GM12892 (cell line): ENCODE data around the gene GIGYF1.

Experiments used
- DNase-seq: peaks from one replicate; pipeline ENCODE4 v3.0.0; 2011; ENCODE audit not compliant: insufficient read length
- FAIRE-seq: peaks from 2 replicates; lab custom pipeline; 2011; peaks lifted over from hg19 to GRCh38; lab: Jason Lieb, UNC
- POLR2A ChIP-seq: IDR thresholded peaks from 2 replicates; pipeline ENCODE4 v1.6.1; 2011; ENCODE audit warnings: low read depth, low read length, control low read depth
- POLR2AphosphoS5 ChIP-seq: IDR thresholded peaks from 2 replicates; pipeline ENCODE4 v1.6.1; 2011; ENCODE audit warnings: low read depth, low read length, control low read depth
- TAF1 ChIP-seq: IDR thresholded peaks from 2 replicates; pipeline ENCODE4 v1.6.1; 2011; ENCODE audit warnings: low read depth, mild to moderate bottlenecking, control low read depth, low read length, borderline replicate concordance

The GIGYF1 gene

DNA sequence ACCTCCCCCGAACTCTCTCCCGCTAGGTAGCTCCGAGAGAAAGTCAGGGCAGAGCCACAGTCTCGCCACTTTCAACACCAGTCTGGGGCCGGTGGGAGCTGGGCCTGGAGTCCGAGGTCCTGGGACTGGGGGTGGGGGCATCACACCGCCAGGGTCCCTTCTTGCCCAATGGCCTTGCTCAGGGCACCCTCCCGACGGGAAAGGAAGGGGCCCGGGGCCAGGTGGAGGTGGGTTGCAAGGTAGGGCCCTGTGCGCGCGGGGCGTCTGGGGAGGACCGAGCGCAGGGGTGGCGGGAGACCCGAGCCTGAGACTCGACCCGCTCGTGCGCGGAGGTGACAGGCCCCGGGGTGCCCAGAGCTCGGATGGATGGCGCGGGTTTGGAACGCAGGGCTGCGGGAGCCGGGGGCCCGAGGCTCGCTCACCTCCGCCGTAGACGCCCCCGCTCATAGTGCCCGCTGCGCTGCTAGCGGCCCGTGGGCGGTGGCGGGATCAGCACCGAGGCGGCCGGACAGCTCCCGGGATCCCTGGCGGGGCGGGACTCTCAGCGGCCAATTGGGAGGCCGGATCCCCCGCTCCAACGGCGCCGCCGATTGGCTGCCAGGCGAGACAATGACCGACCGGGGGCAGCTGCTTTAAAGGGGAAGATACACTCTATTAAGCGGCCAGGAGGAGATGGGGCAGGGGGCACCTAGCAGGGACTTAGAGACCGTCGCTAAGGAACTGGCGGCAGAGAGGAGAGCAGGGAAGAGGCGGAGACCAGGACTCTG lies 38.0 kb downstream of the GIGYF1 start, which contains the start of gene ACTL6B:
Gene ACTL6B (minus strand): TSS at position 541 of the 767 bp plus-strand sequence. CDS start 94 bp downstream, at position 447.
- DNase-seq (no peak), FAIRE-seq (no peak)
- TF ChIP-seq POLR2AphosphoS5 (no peak), POLR2A (no peak), TAF1 (no peak)

- DNase-seq, result no peak
- TF ChIP-seq POLR2A (no peak), TAF1 (no peak), POLR2AphosphoS5 (no peak)
- FAIRE-seq, result no peak
These were observed 38.9 kb downstream of the GIGYF1 start for GRCh38 chr7:100654908-100655831.

DNA sequence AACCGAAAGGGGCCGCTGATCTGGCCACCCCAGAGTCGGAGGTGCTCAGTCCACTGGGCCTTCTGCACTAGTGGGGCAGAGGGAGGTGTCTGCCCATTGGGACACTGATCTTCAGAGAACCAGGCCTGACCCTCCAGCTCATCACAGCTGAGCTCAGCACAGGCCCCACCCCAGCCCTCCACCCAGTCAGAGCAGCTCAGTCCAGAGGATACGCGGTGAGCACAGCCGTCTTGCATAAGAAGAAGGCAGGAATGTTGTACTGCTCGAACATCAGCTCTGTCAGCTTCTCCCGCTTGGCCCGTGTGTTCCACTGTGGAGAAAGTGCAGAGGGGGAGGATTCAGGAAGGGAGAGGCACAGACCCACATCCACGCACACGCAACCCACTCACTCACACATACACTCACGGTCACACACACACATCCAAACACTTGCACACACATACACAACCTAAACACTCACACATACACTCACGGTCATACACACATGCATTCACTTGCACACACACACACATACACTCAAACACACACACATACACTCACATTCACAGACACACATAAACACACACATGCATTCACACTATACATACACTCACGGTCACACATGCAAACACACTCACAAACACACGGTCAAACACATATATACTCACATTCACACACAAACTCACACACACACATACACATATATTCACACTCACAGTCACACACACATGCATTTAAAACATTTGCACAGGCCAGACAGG lies 44.1 kb downstream of the GIGYF1 start:
- FAIRE-seq (no peak), DNase-seq (no peak)
- TF ChIP-seq POLR2A, result no peak
- TF ChIP-seq POLR2AphosphoS5, result no peak
- no peak for TF ChIP-seq TAF1

DNA sequence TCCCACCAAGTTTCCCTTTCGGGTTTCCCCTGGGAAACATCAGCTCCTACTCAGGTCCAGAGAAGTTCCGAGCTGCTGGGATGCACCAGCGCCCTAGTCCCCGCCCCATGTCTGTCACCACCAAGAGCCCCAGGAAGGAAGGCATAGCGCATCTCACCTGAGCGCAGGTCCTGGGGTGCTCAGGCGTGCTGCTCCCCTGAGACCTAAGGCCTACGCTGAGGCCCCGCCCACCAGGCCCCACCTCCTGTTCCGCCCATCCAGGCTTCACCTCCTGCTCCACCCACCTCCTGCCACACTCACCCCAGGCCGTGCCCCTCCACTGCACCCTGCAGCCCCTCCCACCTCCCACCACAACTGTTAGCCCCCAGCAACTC lies 51.5 kb downstream of the GIGYF1 start:
- DNase-seq (peak; percentile 86), FAIRE-seq (peak; percentile 73)
- TF ChIP-seq POLR2AphosphoS5 (no peak), TAF1 (no peak), POLR2A (no peak)

- TF ChIP-seq POLR2A (no peak), TAF1 (no peak), POLR2AphosphoS5 (no peak)
- DNase-seq, result no peak
- no peak for FAIRE-seq
These were observed 52.1 kb downstream of the GIGYF1 start for GRCh38 chr7:100641860-100642533.

GRCh38 chr7:100641463-100641859 lies 52.6 kb downstream of the GIGYF1 start, which contains the start of gene TFR2:
Gene TFR2 (minus strand): TSS chr7:100641552. CDS start chr7:100641509, 43 bp downstream.
- no peak for TF ChIP-seq POLR2A
- TF ChIP-seq POLR2AphosphoS5, result no peak
- DNase-seq (no peak), FAIRE-seq (no peak)

- FAIRE-seq (no peak), DNase-seq (no peak)
- no peak for TF ChIP-seq TAF1
- TF ChIP-seq POLR2AphosphoS5, result no peak
- no peak for TF ChIP-seq POLR2A
These were observed 53.3 kb downstream of the GIGYF1 start for GRCh38 chr7:100640517-100641440.

DNA sequence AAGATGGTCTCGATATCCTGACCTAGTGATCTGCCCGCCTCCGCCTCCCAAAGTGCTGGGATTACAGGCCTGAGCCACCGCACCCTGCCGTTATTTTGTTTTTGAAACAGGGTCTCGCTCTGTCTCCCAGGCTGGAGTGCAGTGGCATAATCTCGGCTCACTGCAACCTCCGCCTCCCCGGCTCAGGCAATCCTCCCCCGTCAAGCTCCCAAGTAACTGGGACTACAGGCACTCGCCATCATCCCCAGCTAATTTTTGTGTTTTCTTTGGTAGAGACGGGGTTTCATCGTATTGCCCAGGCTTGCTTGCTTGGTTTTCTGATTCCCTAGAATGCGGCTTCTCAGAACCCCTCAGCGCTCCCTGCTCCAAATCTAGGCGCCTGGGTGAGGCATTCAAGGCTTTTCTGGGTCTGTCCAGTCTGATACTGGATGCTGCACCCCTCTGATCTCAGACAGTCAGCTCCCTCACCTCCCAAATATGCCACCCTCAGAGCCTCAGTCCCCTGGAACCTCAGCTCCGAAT lies 54.0 kb downstream of the GIGYF1 start:
- no peak for DNase-seq
- no peak for FAIRE-seq
- TF ChIP-seq POLR2A (no peak), POLR2AphosphoS5 (no peak), TAF1 (no peak)

DNA sequence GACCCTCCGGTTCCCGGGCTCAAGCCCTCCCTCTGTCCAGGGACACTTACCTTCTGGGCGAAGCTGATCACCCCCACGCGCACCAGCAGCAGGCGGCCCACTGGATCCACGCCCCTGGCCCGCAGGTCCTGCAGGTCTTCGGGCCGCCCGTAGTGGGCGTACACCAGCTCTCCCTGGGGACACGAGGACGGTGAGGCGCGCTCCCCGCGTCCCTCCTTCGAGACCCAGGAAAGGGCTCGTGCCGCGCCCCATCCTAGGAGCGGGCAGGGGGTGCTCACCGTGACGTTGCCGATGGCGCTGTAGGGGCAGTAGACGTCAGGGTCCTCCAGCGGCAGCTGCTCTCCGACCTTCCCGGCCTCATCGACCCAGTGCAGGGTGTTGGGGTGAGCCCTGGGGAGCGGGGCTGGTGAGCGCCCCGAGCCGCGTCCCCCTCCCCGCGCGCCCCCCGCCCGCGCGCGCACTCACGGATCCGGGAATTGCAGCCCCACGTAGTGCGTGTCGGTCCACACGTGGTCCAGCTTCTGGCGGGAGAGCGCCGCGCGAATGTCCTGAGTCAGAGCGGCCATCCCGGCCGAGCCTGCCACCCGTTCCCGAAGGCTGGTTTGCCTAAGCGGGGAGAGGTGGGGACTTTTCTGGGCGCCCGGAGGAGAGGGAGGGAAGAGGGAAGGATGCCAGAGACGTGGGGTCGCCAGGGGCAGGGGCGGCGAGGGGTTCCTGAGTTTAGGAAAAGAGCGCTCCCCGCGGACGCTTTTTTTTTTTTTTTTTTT lies 60.9 kb downstream of the GIGYF1 start:
- DNase-seq (no peak), FAIRE-seq (no peak)
- peak; percentile 62 for TF ChIP-seq POLR2A
- TF ChIP-seq POLR2AphosphoS5, result peak; percentile 46; the same call in 1 of the 2 replicates
- 0 out of 2 replicates have a peak, but pooled peaks have one; percentile 12 for TF ChIP-seq TAF1
